Prostate gland (tissue), 2 donors: ENCODE results near the gene SIPA1L3.

Source experiments
- CTCF ChIP-seq, 4 experiments: fragments of 200-600 bp in 2 of 4; fragments of 450-650 bp in 2 of 4; sonication (generic) in 2 of 4; IDR thresholded peaks; 1 replicate in 3 of 4; 2 replicates in 1 of 4; pipeline ENCODE4 v1.5.1; 2016 to 2019; ENCODE audit warnings: antibody characterized with exemption in 4 of 4, mild to moderate bottlenecking in 2 of 4, moderate library complexity in 2 of 4
- POLR2AphosphoS5 ChIP-seq: sonication (generic); formaldehyde crosslinking; IDR thresholded peaks from one replicate; pipeline ENCODE4 v1.6.1; 2017; ENCODE audit warnings: antibody characterized with exemption

GRCh38 chr19:38036707-38037611 lies 130.0 kb downstream of the SIPA1L3 start:
- no peak for TF ChIP-seq CTCF (IDR thresholded peaks at IDR 0.05)
- no peak for TF ChIP-seq POLR2AphosphoS5
